SK-N-SH treated with all-trans-retinoic acid at 6 μM for 48 hours (cell line): ENCODE measurements around the gene LRRC56.

Experiments
- ARNTL ChIP-seq: fragments of 450-650 bp; formaldehyde crosslinking; IDR thresholded peaks from 2 replicates; pipeline ENCODE4 v1.5.0; 2020; ENCODE audit warnings: low read depth, mild to moderate bottlenecking, moderate library complexity, borderline replicate concordance
- BACH2 ChIP-seq: fragments of 250-450 bp; sonication (Bioruptor Pico); IDR thresholded peaks from 2 replicates; pipeline ENCODE4 v1.9.0; 2021; ENCODE audit warnings: mild to moderate bottlenecking, borderline replicate concordance
- CSDC2 ChIP-seq: fragments of 250-450 bp; sonication (Bioruptor Pico); IDR thresholded peaks from 2 replicates; pipeline ENCODE4 v1.5.0; 2020; ENCODE audit warnings: mild to moderate bottlenecking, moderate library complexity
- OSR1 ChIP-seq: fragments of 250-450 bp; sonication (Bioruptor Pico); IDR thresholded peaks from 2 replicates; pipeline ENCODE4 v1.8.0; 2022; ENCODE audit warnings: moderate library complexity, mild to moderate bottlenecking, inconsistent platforms
- ZFP3 ChIP-seq: fragments of 250-450 bp; sonication (Bioruptor Pico); IDR thresholded peaks from 2 replicates; pipeline ENCODE4 v1.5.0; 2020; ENCODE audit warnings: mild to moderate bottlenecking, moderate library complexity
- ZNF565 ChIP-seq: fragments of 450-650 bp; formaldehyde crosslinking; conservative IDR thresholded peaks from 2 replicates; pipeline ENCODE4 v1.5.0; 2020; ENCODE audit warnings: low read depth, mild to moderate bottlenecking, moderate library complexity
- TF ChIP-seq, protein P1 (sequence below): fragments of 250-450 bp; sonication (Bioruptor Pico); IDR thresholded peaks from 2 replicates; pipeline ENCODE4 v1.5.1; 2020; ENCODE audit warnings: low read depth, mild to moderate bottlenecking, moderate library complexity
- TF ChIP-seq, protein P2 (sequence below): fragments of 250-450 bp; sonication (Bioruptor Pico); IDR thresholded peaks from 2 replicates; pipeline ENCODE4 v1.5.1; 2021; ENCODE audit warnings: mild to moderate bottlenecking, moderate library complexity

DNA sequence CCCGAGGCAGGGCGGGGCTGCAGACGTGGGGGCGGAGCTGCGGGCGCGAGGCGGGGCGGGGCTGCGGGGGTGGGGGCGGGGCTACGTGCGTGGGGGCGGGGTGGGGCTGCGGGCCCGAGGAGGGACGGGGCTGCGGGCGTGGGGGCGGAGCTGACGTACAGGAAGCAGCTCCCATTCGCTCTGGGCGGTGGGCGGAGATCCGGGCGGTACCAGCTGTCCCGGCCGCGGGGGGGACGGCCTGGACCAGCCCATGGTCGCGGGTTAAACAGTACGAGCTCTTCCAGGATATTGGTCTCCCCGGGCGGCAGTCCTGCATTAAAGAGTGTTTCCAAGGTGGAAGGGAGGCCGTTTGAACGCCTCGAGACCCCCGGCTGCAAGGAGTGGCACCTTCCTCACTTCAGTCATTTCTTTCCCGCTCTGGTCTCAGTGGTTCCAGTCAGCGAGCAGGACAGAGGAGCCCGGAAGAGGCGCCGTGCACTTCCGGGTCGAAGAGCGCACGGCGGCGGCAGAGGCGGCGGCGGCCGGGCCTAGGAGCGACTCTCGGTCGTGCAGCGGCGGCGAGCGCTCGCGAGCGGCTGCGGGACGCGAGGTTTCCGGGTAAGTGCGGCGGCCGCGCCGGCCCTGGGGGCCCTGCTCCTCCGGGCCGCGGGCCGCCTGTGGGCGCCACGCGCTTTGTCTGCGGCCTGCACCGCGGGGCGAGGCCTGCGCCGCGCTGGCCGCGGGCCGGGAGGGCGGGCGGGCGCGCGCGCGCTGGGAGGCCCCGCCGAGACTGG lies 38.9 kb downstream of the LRRC56 start, which contains the start of gene PHRF1:
- TF ChIP-seq, protein P1, sequence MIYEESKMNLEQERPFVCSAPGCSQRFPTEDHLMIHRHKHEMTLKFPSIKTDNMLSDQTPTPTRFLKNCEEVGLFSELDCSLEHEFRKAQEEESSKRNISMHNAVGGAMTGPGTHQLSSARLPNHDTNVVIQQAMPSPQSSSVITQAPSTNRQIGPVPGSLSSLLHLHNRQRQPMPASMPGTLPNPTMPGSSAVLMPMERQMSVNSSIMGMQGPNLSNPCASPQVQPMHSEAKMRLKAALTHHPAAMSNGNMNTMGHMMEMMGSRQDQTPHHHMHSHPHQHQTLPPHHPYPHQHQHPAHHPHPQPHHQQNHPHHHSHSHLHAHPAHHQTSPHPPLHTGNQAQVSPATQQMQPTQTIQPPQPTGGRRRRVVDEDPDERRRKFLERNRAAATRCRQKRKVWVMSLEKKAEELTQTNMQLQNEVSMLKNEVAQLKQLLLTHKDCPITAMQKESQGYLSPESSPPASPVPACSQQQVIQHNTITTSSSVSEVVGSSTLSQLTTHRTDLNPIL (CRISPR knock-in tag), result no peak
- TF ChIP-seq ARNTL (CRISPR knock-in tag) (no peak), BACH2 (no peak), CSDC2 (CRISPR knock-in tag) (no peak), ZNF565 (no peak), OSR1 (no peak), ZFP3 (CRISPR knock-in tag) (no peak)
- TF ChIP-seq, protein P2, sequence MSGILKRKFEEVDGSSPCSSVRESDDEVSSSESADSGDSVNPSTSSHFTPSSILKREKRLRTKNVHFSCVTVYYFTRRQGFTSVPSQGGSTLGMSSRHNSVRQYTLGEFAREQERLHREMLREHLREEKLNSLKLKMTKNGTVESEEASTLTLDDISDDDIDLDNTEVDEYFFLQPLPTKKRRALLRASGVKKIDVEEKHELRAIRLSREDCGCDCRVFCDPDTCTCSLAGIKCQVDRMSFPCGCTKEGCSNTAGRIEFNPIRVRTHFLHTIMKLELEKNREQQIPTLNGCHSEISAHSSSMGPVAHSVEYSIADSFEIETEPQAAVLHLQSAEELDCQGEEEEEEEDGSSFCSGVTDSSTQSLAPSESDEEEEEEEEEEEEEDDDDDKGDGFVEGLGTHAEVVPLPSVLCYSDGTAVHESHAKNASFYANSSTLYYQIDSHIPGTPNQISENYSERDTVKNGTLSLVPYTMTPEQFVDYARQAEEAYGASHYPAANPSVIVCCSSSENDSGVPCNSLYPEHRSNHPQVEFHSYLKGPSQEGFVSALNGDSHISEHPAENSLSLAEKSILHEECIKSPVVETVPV (CRISPR knock-in tag), result no peak
